H1 (cell line): ENCODE results near the gene EHBP1. TPM values are rescaled to one million over a fixed set of nuclear protein-coding genes. Genes with fewer than 3 reads are reported as not detected.

Source experiments
- HDAC6 ChIP-seq: IDR thresholded peaks from one replicate; pipeline ENCODE4 v1.7.1; 2012; ENCODE audit warnings: low read depth, mild to moderate bottlenecking, inconsistent platforms, low read length, moderate library complexity
- polyA plus RNA-seq, 7 experiments: library from polyadenylated mRNA; depleted of rRNA in 3 of 7; stranded (reverse) in 5 of 7; unstranded in 2 of 7; fragments of >200 nt in 5 of 7; fragments of 200-250 nt in 2 of 7; gene quantifications; 1 replicate in 5 of 7; 2 replicates in 1 of 7; 4 replicates in 1 of 7; pipeline versions ENCODE4 v1.2.1 to v1.2.3, GENCODE V29; 2011 to 2013; ENCODE audit warnings: missing spikeins in 2 of 7, mixed read lengths in 2 of 7
- total RNA-seq: library from RNA; stranded (reverse); fragmentation: NEBNext Ultra II Directional; extraction: Animal tissue kit (Norgen Biotek cat#: 25700); gene quantifications from 2 replicates; pipeline ENCODE4 v1.2.1, GENCODE V29; 2021

EHBP1 gene
- total and polyA plus RNA-seq, 2 of the 8 experiments (the other 6 are each of a cell fraction or from before 2014, with no cell fraction given), result 12.0 to 64.1 TPM

DNA sequence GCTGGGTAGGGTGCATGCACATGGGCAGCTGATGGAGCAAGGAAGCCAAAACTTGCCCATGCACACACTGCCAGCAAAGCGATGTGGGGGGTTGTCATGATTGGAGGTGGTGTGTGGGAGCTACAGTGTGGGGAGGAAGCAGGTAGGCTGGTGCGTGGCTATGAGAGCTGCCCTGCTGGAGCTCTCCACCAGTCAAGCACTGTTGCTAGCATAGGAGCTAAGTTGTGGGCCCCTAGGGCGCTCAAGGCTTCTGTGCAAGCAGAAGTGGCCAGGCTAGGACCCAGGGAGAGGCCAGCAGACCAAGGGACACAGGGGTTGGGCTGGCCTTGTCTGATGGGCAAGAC lies 20.2 kb downstream of the EHBP1 start (continued):
- TF ChIP-seq HDAC6, result no peak
